NB4 (cell line): ENCODE data around the gene YPEL5.

Experiments
- DNase-seq: peaks from one replicate; pipeline ENCODE4 v3.0.0; 2010; ENCODE audit warnings: low read depth
- H3K4me3 ChIP-seq: one replicate; pipeline ENCODE4 v1.5.1; 2011; ENCODE audit warnings: mild to moderate bottlenecking, low read depth, low read length, moderate library complexity
- CTCF ChIP-seq: IDR thresholded peaks from one replicate; pipeline ENCODE4 v1.5.1; 2012; ENCODE audit warnings: low read depth, low read length
- MYC ChIP-seq: IDR thresholded peaks from 2 replicates; pipeline ENCODE4 v1.6.1; 2011; ENCODE audit warnings: low read depth, low read length
- POLR2A ChIP-seq: IDR thresholded peaks from 2 replicates; pipeline ENCODE4 v1.6.1; 2011; ENCODE audit warnings: mild to moderate bottlenecking; ENCODE audit not compliant: insufficient read length; ENCODE audit errors: extremely low read depth
- TF ChIP-seq, protein P1 (sequence below): IDR thresholded peaks from 2 replicates; pipeline ENCODE4 v1.6.1; 2011; ENCODE audit warnings: low read depth, low read length

The YPEL5 gene

GRCh38 chr2:30155889-30156658 lies 9.3 kb downstream of the YPEL5 start:
- no peak for DNase-seq
- TF ChIP-seq, protein P1, sequence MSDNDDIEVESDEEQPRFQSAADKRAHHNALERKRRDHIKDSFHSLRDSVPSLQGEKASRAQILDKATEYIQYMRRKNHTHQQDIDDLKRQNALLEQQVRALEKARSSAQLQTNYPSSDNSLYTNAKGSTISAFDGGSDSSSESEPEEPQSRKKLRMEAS = no peak
- TF ChIP-seq CTCF = no peak
- no peak for TF ChIP-seq POLR2A
- no peak for TF ChIP-seq MYC
- H3K4me3 ChIP-seq = no peak overlapping the region

DNA sequence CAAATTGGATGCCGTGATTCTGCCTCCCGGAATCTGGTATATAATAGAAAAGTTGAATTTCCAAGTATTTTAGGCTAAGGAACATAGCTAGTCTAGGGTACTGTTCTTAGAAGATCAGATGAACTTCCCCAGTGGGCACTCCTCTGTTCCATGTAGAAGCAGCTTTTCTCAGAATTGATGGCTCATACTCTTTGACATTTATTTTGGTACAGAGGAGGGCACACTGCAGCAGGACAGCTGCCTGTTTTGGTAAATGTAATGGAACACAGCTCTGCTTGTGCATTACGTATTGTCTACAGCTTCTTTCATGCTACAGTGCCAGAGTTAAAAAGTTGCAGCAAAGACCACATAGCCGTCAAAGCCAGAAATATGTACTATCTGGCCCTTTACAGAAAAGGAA lies 10.8 kb downstream of the YPEL5 start:
- no peak for DNase-seq

DNA sequence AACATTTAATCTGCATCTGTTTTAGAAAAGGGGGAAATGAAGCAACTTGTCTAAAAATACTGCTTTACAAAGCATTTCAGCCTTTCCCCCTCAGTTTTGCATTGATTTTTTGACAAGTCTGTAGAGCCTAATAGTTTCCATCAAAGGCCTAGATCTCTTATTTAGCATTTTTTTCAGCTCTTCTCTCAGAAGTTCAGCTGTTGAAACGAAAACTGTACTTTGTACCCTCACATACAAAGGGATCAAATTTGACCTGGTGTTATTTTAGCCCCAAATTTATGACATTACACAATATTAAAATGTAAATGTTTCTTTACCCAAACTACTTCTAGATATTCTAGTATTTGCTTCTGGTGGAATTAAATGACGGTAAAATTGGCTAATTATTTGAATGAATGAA lies 13.0 kb downstream of the YPEL5 start:
- TF ChIP-seq MYC (no peak), POLR2A (no peak), CTCF (no peak)
- TF ChIP-seq, protein P1 = no peak
- no peak overlapping the region for H3K4me3 ChIP-seq
- DNase-seq = no peak

More for the DNA sequence above, 10.8 kb downstream of the YPEL5 start:
- TF ChIP-seq, protein P1 = no peak
- no peak for TF ChIP-seq CTCF
- no peak for TF ChIP-seq MYC
- no peak for TF ChIP-seq POLR2A
- H3K4me3 ChIP-seq = no peak overlapping the region

GRCh38 chr2:30161929-30162706 lies 15.3 kb downstream of the YPEL5 start:
- TF ChIP-seq, protein P1 = no peak
- no peak for TF ChIP-seq MYC
- TF ChIP-seq CTCF = no peak
- no peak for TF ChIP-seq POLR2A
- DNase-seq = no peak
- no peak overlapping the region for H3K4me3 ChIP-seq

- no peak for DNase-seq
- H3K4me3 ChIP-seq = no peak overlapping the region
- TF ChIP-seq MYC (no peak), POLR2A (no peak), CTCF (no peak)
- TF ChIP-seq, protein P1 = no peak
Observed at GRCh38 chr2:30162806-30163205, 16.0 kb downstream of the YPEL5 start.
